Liver (tissue), 9 donors: ENCODE results near the gene CX3CR1. TPM values are rescaled to one million over a fixed set of nuclear protein-coding genes. Genes with fewer than 3 reads are reported as not detected.

Source experiments
- DNase-seq: peaks from one replicate; pipeline ENCODE4 v3.0.0-alpha.2; 2017; ENCODE audit warnings: low spot score
- H3K27ac ChIP-seq, 2 donors: one replicate each; pipeline ENCODE4 v1.7.0; 2013; ENCODE audit warnings: inconsistent platforms in 2 of 2, low read length in 2 of 2, control low read depth in 1 of 2, low read depth in 1 of 2, mild to moderate bottlenecking in 1 of 2
- H3K27me3 ChIP-seq, 4 donors: one replicate each; pipeline versions ENCODE4 v1.6.1 to v1.7.0; 2013; ENCODE audit warnings: low read length in 3 of 4, inconsistent platforms in 1 of 4, mild to moderate bottlenecking in 1 of 4, moderate library complexity in 1 of 4; ENCODE audit not compliant: control insufficient read depth in 4 of 4, insufficient read depth in 4 of 4
- H3K36me3 ChIP-seq, 4 donors: one replicate each; pipeline versions ENCODE4 v1.6.1 to v1.7.0; 2013; ENCODE audit warnings: low read length in 3 of 4, mild to moderate bottlenecking in 3 of 4, low read depth in 1 of 4, moderate library complexity in 1 of 4; ENCODE audit not compliant: control insufficient read depth in 4 of 4, insufficient read depth in 3 of 4
- H3K4me1 ChIP-seq, 4 donors: one replicate each; pipeline versions ENCODE4 v1.6.1 to v1.7.0; 2013; ENCODE audit warnings: low read length in 3 of 4, mild to moderate bottlenecking in 3 of 4, moderate library complexity in 1 of 4; ENCODE audit not compliant: control insufficient read depth in 4 of 4, insufficient read depth in 4 of 4
- H3K4me3 ChIP-seq, 3 donors: one replicate each; pipeline versions ENCODE4 v1.6.1 to v1.7.0; 2013; ENCODE audit warnings: low read length in 3 of 3, control low read depth in 1 of 3, low read depth in 1 of 3, mild to moderate bottlenecking in 1 of 3
- H3K9ac ChIP-seq, 2 donors: one replicate each; pipeline ENCODE4 v1.7.0; 2013; ENCODE audit warnings: low read length in 2 of 2, mild to moderate bottlenecking in 2 of 2, moderate library complexity in 2 of 2, control low read depth in 1 of 2, low read depth in 1 of 2
- H3K9me3 ChIP-seq, 4 donors: one replicate each; pipeline versions ENCODE4 v1.6.1 to v1.7.0; 2013; ENCODE audit warnings: low read length in 3 of 4; ENCODE audit not compliant: control insufficient read depth in 4 of 4
- EGR1 ChIP-seq, 2 donors: IDR thresholded peaks; 2 replicates each; pipeline ENCODE4 v1.6.1; 2016 to 2018; ENCODE audit warnings: antibody characterized with exemption in 2 of 2, low read depth in 2 of 2
- FOXA1 ChIP-seq: IDR thresholded peaks from 2 replicates; pipeline ENCODE4 v1.6.1; 2016; ENCODE audit warnings: antibody characterized with exemption
- FOXA2 ChIP-seq: IDR thresholded peaks from 2 replicates; pipeline ENCODE4 v1.6.1; 2016; ENCODE audit warnings: antibody characterized with exemption
- GABPA ChIP-seq, 2 donors: IDR thresholded peaks in 1 of 2; conservative IDR thresholded peaks in 1 of 2; 2 replicates each; pipeline ENCODE4 v1.6.1; 2016; ENCODE audit warnings: antibody characterized with exemption in 2 of 2, mild to moderate bottlenecking in 1 of 2, moderate library complexity in 1 of 2
- HNF4A ChIP-seq, 2 donors: conservative IDR thresholded peaks; 2 replicates each; pipeline ENCODE4 v1.6.1; 2016; ENCODE audit warnings: antibody characterized with exemption in 2 of 2, mild to moderate bottlenecking in 2 of 2
- HNF4G ChIP-seq: IDR thresholded peaks from 2 replicates; pipeline ENCODE4 v1.6.1; 2016; ENCODE audit warnings: antibody characterized with exemption
- JUND ChIP-seq, 2 donors: IDR thresholded peaks; 2 replicates each; pipeline ENCODE4 v1.6.1; 2016; ENCODE audit warnings: antibody characterized with exemption in 2 of 2
- NR2F2 ChIP-seq: IDR thresholded peaks from 2 replicates; pipeline ENCODE4 v1.6.1; 2016; ENCODE audit warnings: antibody characterized with exemption
- RAD21 ChIP-seq, 2 donors: IDR thresholded peaks; 2 replicates each; pipeline ENCODE4 v1.6.1; 2016; ENCODE audit warnings: antibody characterized with exemption in 2 of 2, mild to moderate bottlenecking in 2 of 2
- RXRA ChIP-seq, 2 donors: IDR thresholded peaks; 2 replicates each; pipeline ENCODE4 v1.6.1; 2017 to 2018; ENCODE audit warnings: antibody characterized with exemption in 2 of 2, mild to moderate bottlenecking in 1 of 2
- SP1 ChIP-seq: IDR thresholded peaks from 2 replicates; pipeline ENCODE4 v1.6.1; 2018; ENCODE audit warnings: antibody characterized with exemption, mild to moderate bottlenecking
- YY1 ChIP-seq: IDR thresholded peaks from 2 replicates; pipeline ENCODE4 v1.6.1; 2016; ENCODE audit warnings: antibody characterized with exemption, mild to moderate bottlenecking
- WGBS: extraction: QIAGEN DNeasy Blood & Tissue Kit; methylation state at CpG from one replicate; pipeline ENCODE4 v1.1.7; 2013; 5-methylcytosine and 5-hydroxymethylcytosine counted together
- polyA plus RNA-seq, 2 donors: library from polyadenylated mRNA; stranded (reverse) in 1 of 2; unstranded in 1 of 2; fragments of 200-250 nt in 1 of 2; fragments of >200 nt in 1 of 2; fragmentation: Nextera tagmentation in 1 of 2; extraction: Ambion mirVana in 1 of 2; gene quantifications; one replicate each; pipeline versions ENCODE4 v1.2.1 to v1.2.3, GENCODE V29; 2013 to 2015
- total RNA-seq, 2 donors: library from RNA; depleted of rRNA; stranded (reverse); fragments of >200 nt; gene quantifications; one replicate each; pipeline ENCODE4 v1.2.3, GENCODE V29; 2014
- TF ChIP-seq, protein P1 (sequence below): IDR thresholded peaks from 2 replicates; pipeline ENCODE4 v1.6.1; 2016; ENCODE audit warnings: antibody characterized with exemption
- TF ChIP-seq, protein P2 (sequence below): IDR thresholded peaks from 2 replicates; pipeline ENCODE4 v1.6.1; 2016; ENCODE audit warnings: antibody characterized with exemption
- TF ChIP-seq, protein P3 (sequence below): IDR thresholded peaks from 2 replicates; pipeline ENCODE4 v1.6.1; 2016; ENCODE audit warnings: antibody characterized with exemption
- TF ChIP-seq, protein P4 (sequence below): fragments of 150-350 bp; IDR thresholded peaks from 2 replicates; pipeline ENCODE4 v1.5.1; 2017; ENCODE audit warnings: improper control_type of control experiment, low read depth, low read length; ENCODE audit not compliant: missing input control
- donor health status: healthy.
- donor health status: healthy.
- donor health status: healthy.
- donor health status: healthy.
- donor health status: healthy.

CX3CR1 gene
- total and polyA plus RNA-seq, 4 donors, result 0.33 to 1.9 (median 0.55) TPM

DNA sequence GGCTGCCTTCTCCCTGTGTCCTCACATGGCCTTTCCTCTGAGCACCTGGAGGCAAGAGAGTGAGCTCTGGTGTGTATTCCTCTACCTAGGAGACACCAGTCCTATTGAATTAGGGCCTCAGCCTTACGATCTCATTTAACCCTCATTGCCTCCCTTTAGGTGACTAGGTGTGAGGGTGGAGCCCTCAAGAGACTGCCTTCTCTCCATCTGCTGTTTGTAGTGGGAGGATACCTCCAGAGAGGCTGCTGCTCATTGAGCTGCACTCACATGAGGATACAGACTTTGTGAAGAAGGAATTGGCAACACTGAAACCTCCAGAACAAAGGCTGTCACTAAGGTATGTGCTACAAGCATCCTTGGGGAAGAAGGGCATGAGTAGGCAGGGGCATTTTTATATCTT, 49.7 kb upstream of the CX3CR1 start, which contains the start of gene CCR8:
CCR8 (plus strand) TSS at position 217 of the 400 bp plus-strand sequence. CDS start 2,623 bp downstream, outside the sequence.
- 81% methylated on average over 1 of the region's 1 CpG for WGBS
- Histone ChIP-seq H3K4me1 (no peaks in the 10 kb centered on the region), H3K36me3 (no peaks in the 10 kb centered on the region), H3K9me3 (no peaks in the 10 kb centered on the region), H3K27me3 (no peaks in the 10 kb centered on the region), H3K9ac (no peak within 1 kb of the TSS), H3K4me3 (no peak within 1 kb of the TSS), H3K27ac (no peak within 1 kb of the TSS)
- TF ChIP-seq, protein P1, sequence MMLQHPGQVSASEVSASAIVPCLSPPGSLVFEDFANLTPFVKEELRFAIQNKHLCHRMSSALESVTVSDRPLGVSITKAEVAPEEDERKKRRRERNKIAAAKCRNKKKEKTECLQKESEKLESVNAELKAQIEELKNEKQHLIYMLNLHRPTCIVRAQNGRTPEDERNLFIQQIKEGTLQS, result no peak
- TF ChIP-seq YY1, result no peak
- TF ChIP-seq, protein P2, sequence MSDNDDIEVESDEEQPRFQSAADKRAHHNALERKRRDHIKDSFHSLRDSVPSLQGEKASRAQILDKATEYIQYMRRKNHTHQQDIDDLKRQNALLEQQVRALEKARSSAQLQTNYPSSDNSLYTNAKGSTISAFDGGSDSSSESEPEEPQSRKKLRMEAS, result no peak
- DNase-seq, result no peak

DNA sequence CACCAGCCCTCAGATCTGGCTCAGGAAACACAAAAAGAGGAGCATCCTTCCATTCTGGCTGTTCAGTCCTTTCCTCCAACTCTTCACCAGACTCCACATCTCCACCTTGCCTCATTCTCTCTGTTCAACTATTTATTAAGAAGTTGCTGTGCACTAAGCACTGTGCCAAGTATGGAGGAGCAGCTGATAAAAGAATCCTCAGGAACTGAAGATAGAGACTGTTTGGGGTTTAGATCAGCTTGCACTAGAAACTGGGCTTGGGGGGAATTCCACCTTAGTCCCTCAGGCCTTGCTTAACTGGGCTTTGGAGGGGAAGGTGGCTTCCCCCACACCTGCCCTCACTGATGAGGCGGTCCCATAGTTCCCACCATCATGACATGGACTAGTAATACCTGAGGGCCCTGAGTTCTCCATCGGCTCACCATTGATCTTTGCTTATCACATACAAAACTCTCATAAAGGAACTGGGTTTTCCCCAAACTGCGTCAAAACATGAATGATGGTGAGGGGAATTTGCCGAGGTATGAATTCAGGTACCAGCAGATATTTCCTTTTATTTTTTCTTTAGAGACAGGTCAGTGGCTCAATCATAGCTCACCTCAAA, 48.0 kb upstream of the CX3CR1 start:
- Histone ChIP-seq H3K4me3 (no peak overlapping the region), H3K9ac (no peak overlapping the region), H3K9me3 (no peaks in the 10 kb centered on the region), H3K36me3 (no peaks in the 10 kb centered on the region), H3K4me1 (no peaks in the 10 kb centered on the region), H3K27ac (no peak overlapping the region), H3K27me3 (no peaks in the 10 kb centered on the region)
- WGBS, result 91% methylated on average over 4 of the region's 4 CpGs
- no peak for DNase-seq
- TF ChIP-seq, protein P1, result no peak
- TF ChIP-seq HNF4G, result no peak

DNA sequence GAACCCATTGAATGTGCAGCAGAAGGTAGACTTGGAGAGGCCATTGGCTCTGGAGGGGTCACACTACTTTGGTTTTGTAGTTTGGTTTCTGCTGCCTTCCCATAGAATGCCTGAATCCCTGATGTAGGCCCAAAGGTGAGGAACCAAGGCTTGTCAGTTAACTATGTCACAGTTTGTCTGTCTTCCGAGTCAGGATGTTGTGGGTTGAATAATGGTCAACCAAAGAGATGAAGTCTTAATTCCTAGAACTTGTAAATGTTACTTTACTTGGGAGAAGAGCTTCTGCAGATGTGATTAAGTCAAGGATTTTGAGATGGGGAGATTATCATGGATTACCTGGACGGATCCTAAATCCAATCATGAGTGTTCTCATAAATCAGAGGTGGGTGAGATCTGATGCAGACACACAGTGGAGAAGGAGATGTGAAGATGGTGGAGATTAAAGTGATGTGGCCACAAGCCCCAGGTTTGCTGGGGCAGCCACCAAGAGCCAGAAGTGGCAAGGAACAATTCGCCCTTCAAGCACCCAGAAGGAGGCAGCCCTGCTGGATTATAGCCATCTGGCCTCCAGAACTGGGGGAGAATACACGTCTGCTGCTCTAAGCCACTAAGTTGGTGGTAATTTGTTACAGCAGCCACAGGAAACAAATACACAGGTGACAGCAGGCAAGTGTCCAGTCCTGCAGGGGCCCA, 47.4 kb upstream of the CX3CR1 start:
- no peak for DNase-seq
- TF ChIP-seq HNF4A (conservative IDR thresholded peaks at IDR 0.05) (no peak), JUND (IDR thresholded peaks at IDR 0.05) (no peak), SP1 (no peak), NR2F2 (no peak), HNF4G (no peak), GABPA (IDR thresholded peaks at IDR 0.05 in 1 of 2, conservative IDR thresholded peaks at IDR 0.05 in 1 of 2) (no peak), RAD21 (IDR thresholded peaks at IDR 0.05) (no peak), FOXA1 (no peak), YY1 (no peak), RXRA (IDR thresholded peaks at IDR 0.05) (no peak), EGR1 (IDR thresholded peaks at IDR 0.05; ENCODE audit: low read depth in 2 of 2) (no peak), FOXA2 (no peak)
- TF ChIP-seq, protein P3, sequence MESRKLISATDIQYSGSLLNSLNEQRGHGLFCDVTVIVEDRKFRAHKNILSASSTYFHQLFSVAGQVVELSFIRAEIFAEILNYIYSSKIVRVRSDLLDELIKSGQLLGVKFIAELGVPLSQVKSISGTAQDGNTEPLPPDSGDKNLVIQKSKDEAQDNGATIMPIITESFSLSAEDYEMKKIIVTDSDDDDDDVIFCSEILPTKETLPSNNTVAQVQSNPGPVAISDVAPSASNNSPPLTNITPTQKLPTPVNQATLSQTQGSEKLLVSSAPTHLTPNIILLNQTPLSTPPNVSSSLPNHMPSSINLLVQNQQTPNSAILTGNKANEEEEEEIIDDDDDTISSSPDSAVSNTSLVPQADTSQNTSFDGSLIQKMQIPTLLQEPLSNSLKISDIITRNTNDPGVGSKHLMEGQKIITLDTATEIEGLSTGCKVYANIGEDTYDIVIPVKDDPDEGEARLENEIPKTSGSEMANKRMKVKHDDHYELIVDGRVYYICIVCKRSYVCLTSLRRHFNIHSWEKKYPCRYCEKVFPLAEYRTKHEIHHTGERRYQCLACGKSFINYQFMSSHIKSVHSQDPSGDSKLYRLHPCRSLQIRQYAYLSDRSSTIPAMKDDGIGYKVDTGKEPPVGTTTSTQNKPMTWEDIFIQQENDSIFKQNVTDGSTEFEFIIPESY, result no peak
- TF ChIP-seq, protein P2, result no peak
- TF ChIP-seq, protein P1, result no peak
- TF ChIP-seq, protein P4, sequence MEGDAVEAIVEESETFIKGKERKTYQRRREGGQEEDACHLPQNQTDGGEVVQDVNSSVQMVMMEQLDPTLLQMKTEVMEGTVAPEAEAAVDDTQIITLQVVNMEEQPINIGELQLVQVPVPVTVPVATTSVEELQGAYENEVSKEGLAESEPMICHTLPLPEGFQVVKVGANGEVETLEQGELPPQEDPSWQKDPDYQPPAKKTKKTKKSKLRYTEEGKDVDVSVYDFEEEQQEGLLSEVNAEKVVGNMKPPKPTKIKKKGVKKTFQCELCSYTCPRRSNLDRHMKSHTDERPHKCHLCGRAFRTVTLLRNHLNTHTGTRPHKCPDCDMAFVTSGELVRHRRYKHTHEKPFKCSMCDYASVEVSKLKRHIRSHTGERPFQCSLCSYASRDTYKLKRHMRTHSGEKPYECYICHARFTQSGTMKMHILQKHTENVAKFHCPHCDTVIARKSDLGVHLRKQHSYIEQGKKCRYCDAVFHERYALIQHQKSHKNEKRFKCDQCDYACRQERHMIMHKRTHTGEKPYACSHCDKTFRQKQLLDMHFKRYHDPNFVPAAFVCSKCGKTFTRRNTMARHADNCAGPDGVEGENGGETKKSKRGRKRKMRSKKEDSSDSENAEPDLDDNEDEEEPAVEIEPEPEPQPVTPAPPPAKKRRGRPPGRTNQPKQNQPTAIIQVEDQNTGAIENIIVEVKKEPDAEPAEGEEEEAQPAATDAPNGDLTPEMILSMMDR, result no peak

More for the DNA sequence above, 47.4 kb upstream of the CX3CR1 start:
- 88% methylated on average over 4 of the region's 4 CpGs for WGBS
- Histone ChIP-seq H3K27ac (no peak overlapping the region), H3K9me3 (no peaks in the 10 kb centered on the region), H3K9ac (no peak overlapping the region), H3K4me3 (no peak overlapping the region), H3K4me1 (no peaks in the 10 kb centered on the region), H3K27me3 (no peaks in the 10 kb centered on the region), H3K36me3 (no peaks in the 10 kb centered on the region)
